AG20443 (cell line): ENCODE data around the gene MTG1.

Experiments
- DNase-seq: peaks from one replicate; pipeline ENCODE4 v3.0.0; 2012; ENCODE audit warnings: low spot score, mixed read lengths

MTG1 gene

GRCh38 chr10:133452453-133452852, 58.5 kb downstream of the MTG1 start:
- DNase-seq: no peak

GRCh38 chr10:133453516-133454203, 59.7 kb downstream of the MTG1 start, which contains the start of gene SCART1:
Gene SCART1 (plus strand): TSS chr10:133453945. CDS start chr10:133453998, 53 bp downstream.
- no peak for DNase-seq

GRCh38 chr10:133454204-133454893, 60.4 kb downstream of the MTG1 start:
- no peak for DNase-seq

- no peak for DNase-seq
These were observed 61.2 kb downstream of the MTG1 start for GRCh38 chr10:133455196-133455595.

- no peak for DNase-seq
These were observed 61.7 kb downstream of the MTG1 start for GRCh38 chr10:133455611-133456031.

GRCh38 chr10:133456041-133456951, 62.3 kb downstream of the MTG1 start:
- no peak for DNase-seq

GRCh38 chr10:133457100-133457841, 63.3 kb downstream of the MTG1 start:
- DNase-seq: no peak

GRCh38 chr10:133458021-133458709, 64.2 kb downstream of the MTG1 start:
- no peak for DNase-seq

- no peak for DNase-seq
These were observed 64.9 kb downstream of the MTG1 start for GRCh38 chr10:133458710-133459453.

- DNase-seq: no peak
These were observed 65.7 kb downstream of the MTG1 start for GRCh38 chr10:133459454-133460207.

- DNase-seq: no peak
These were observed 66.3 kb downstream of the MTG1 start for GRCh38 chr10:133460208-133460769.

- peak; percentile 5 for DNase-seq
These were observed 67.1 kb downstream of the MTG1 start for GRCh38 chr10:133461027-133461426.

- peak; percentile 5 for DNase-seq
These were observed 67.9 kb downstream of the MTG1 start for GRCh38 chr10:133461841-133462240.

GRCh38 chr10:133462512-133463305, 68.8 kb downstream of the MTG1 start:
- no peak for DNase-seq

GRCh38 chr10:133464582-133465031, 70.7 kb downstream of the MTG1 start:
- peak; percentile 6 for DNase-seq

GRCh38 chr10:133465191-133465949, 71.4 kb downstream of the MTG1 start:
- DNase-seq: peak; percentile 14

GRCh38 chr10:133465950-133466474, 72.1 kb downstream of the MTG1 start:
- DNase-seq: peak; percentile 10
